Measurements from ENCODE around the gene COPS9.

COPS9 gene

DNA sequence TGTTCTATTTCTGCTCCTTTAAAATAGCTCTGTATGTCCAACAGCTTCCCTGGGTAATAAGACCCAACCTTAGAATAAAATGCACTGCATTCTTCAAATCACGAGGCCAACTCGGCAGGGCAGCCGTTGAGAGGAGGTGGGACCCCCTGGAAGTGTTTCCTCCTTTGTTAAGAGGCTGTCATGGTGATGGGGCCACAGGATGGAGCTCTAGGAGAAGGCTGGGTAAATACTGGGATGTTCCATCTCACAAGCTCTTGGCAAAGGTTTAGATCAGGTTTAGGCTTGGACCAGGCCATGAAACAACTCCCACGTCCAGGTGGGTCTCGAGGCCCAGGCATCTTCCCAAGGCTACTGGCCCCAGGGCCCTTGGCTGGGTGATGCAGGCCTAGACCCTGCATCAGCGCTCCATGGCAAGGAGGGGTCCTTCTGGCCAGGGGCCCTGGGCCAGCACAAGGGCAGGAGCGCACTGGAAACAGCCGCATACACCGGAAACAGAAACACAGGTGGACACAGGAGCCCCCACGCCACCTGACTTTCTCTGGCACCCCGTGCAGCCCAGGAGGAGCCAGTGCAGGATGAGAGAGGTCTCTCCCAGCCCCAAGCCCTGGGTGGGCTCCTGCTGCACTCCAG, 43.2 kb upstream of the COPS9 start:
- no peak overlapping the region for H3K27ac ChIP-seq (ENCODE audit: low read length)
- no peak overlapping the region for H3K9ac ChIP-seq (ENCODE audit: low read length)
- peaks cover 4% of the 10 kb centered on the region; the same call in 1 of the 2 replicates for H3K27me3 ChIP-seq (ENCODE audit: low read depth, low read length)
- H3K9me3 ChIP-seq (ENCODE audit: insufficient read depth, low read length) = no peaks in the 10 kb centered on the region
- no peak overlapping the region for H3K4me3 ChIP-seq (ENCODE audit: low read length)
- H3K4me1 ChIP-seq (ENCODE audit: low read length) = no peaks in the 10 kb centered on the region
- H3K36me3 ChIP-seq (replicated peaks; ENCODE audit: low read depth, low read length) = no peaks in the 10 kb centered on the region
- H3K79me2 ChIP-seq (ENCODE audit: low read length) = no peaks in the 10 kb centered on the region
- H3K4me2 ChIP-seq (ENCODE audit: low read length) = no peak overlapping the region
- H2AFZ ChIP-seq (ENCODE audit: low read depth, low read length) = no peak overlapping the region
- no peaks in the 10 kb centered on the region for H4K20me1 ChIP-seq (ENCODE audit: insufficient read depth, low read length)
- TF ChIP-seq, protein P1, sequence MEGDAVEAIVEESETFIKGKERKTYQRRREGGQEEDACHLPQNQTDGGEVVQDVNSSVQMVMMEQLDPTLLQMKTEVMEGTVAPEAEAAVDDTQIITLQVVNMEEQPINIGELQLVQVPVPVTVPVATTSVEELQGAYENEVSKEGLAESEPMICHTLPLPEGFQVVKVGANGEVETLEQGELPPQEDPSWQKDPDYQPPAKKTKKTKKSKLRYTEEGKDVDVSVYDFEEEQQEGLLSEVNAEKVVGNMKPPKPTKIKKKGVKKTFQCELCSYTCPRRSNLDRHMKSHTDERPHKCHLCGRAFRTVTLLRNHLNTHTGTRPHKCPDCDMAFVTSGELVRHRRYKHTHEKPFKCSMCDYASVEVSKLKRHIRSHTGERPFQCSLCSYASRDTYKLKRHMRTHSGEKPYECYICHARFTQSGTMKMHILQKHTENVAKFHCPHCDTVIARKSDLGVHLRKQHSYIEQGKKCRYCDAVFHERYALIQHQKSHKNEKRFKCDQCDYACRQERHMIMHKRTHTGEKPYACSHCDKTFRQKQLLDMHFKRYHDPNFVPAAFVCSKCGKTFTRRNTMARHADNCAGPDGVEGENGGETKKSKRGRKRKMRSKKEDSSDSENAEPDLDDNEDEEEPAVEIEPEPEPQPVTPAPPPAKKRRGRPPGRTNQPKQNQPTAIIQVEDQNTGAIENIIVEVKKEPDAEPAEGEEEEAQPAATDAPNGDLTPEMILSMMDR (IDR thresholded peaks at IDR 0.05; ENCODE audit: low read depth, low read length) = no peak
- no peak for TF ChIP-seq EZH2phosphoT487 (IDR thresholded peaks at IDR 0.05; ENCODE audit: low read depth)

DNA sequence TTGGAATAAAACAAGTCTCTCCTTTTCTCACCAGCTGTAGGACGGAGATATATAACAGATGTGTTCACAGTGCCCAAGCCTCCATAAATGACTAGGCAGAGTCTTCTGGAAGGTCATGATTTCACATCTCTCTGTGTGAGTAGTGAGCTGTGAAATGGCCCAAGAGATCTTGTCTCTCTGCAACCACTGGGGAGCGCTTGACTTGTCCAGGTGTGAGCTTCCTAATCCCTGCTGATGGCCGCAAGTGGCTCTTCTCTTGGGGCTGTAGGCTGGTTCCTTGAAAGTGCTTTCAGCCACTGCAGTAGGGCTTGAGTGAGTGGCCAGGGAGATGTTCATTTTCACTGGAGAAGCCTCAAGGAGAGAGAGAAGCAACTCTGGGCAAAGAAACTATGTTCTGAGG, 42.5 kb upstream of the COPS9 start:
- Histone ChIP-seq H3K27ac (ENCODE audit: low read length) (no peak overlapping the region), H3K4me3 (ENCODE audit: low read length) (no peak overlapping the region), H4K20me1 (ENCODE audit: insufficient read depth, low read length) (no peaks in the 10 kb centered on the region), H3K9me3 (ENCODE audit: insufficient read depth, low read length) (no peaks in the 10 kb centered on the region), H3K4me2 (ENCODE audit: low read length) (no peak overlapping the region), H3K79me2 (ENCODE audit: low read length) (no peaks in the 10 kb centered on the region), H3K36me3 (replicated peaks; ENCODE audit: low read depth, low read length) (no peaks in the 10 kb centered on the region), H3K4me1 (ENCODE audit: low read length) (no peaks in the 10 kb centered on the region), H2AFZ (ENCODE audit: low read depth, low read length) (no peak overlapping the region), H3K27me3 (ENCODE audit: low read depth, low read length) (peaks cover 4% of the 10 kb centered on the region; the same call in 1 of the 2 replicates), H3K9ac (ENCODE audit: low read length) (no peak overlapping the region)
- TF ChIP-seq EZH2phosphoT487 (IDR thresholded peaks at IDR 0.05; ENCODE audit: low read depth) = no peak
- TF ChIP-seq, protein P1 (IDR thresholded peaks at IDR 0.05; ENCODE audit: low read depth, low read length) = no peak

DNA sequence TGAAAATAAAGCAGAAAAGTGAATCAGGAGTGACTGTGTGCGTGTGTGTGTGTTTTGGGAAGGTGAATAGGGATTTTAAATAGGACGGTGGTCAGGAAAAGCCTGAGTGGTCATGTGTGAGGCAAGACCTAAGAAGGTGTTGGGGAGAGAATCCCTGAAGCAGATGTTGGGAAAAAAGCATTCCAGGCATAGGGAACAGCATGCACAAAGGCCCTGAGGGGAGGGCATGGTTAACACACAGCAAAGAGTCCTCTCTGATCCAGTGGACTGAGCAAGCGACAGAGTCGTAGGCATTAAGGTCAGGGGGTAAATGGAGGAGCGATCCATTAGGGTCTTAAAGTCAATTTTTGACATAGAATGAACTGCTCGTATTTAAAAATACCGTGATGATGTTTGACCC, 38.4 kb upstream of the COPS9 start:
- Histone ChIP-seq H3K4me1 (ENCODE audit: low read length) (no peaks in the 10 kb centered on the region), H3K36me3 (replicated peaks; ENCODE audit: low read depth, low read length) (no peaks in the 10 kb centered on the region), H3K27me3 (ENCODE audit: low read depth, low read length) (peaks cover 4% of the 10 kb centered on the region; the same call in 1 of the 2 replicates), H4K20me1 (ENCODE audit: insufficient read depth, low read length) (no peaks in the 10 kb centered on the region), H3K9me3 (ENCODE audit: insufficient read depth, low read length) (no peaks in the 10 kb centered on the region), H3K27ac (ENCODE audit: low read length) (no peak overlapping the region), H3K79me2 (ENCODE audit: low read length) (no peaks in the 10 kb centered on the region), H3K4me3 (ENCODE audit: low read length) (no peak overlapping the region), H3K9ac (ENCODE audit: low read length) (no peak overlapping the region), H2AFZ (ENCODE audit: low read depth, low read length) (no peak overlapping the region), H3K4me2 (ENCODE audit: low read length) (no peak overlapping the region)
- no peak for TF ChIP-seq EZH2phosphoT487 (IDR thresholded peaks at IDR 0.05; ENCODE audit: low read depth)
- TF ChIP-seq, protein P1 (IDR thresholded peaks at IDR 0.05; ENCODE audit: low read depth, low read length) = no peak

DNA sequence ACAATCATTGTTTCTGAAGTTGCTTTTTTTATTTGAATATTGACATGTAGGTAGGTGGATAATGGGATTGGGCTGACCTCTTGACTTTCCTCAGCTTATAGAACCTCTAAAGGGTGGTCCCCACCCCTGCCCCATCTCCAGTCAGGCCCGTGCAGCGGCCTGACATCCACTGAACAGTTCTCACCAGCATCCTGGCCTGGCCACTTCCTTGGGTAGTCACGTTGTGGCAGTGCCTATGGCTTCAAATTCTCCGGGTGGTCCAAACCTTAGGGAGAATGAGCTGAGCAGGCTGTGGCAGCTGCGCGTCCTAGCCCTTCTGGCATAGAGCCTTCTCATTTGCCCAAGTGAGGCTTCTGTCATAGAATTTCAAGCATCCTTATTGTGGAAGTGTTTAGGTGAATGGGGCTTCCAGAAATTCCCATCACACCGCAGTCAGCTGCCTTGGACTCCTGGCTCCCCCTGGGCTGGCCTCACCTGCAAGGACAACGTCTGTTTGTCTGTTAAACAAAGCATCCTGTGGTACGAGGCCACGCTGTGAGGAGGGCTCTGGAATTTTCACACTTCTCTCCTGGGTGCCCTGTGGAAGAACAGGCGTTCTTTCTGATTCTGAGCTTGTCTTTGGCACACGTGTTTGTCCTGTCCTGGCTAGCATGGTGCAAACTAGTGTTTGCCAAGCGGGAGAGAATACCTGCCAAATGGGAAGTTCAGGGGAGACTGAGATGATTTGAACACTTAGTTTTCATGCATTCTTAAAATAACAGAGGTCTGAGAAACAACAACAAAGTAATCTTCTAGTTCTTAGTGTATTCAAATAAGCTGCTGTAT, 36.2 kb upstream of the COPS9 start:
- no peaks in the 10 kb centered on the region for H3K36me3 ChIP-seq (replicated peaks; ENCODE audit: low read depth, low read length)
- H3K27ac ChIP-seq (ENCODE audit: low read length) = no peak overlapping the region
- no peaks in the 10 kb centered on the region for H3K4me1 ChIP-seq (ENCODE audit: low read length)
- no peaks in the 10 kb centered on the region for H3K9me3 ChIP-seq (ENCODE audit: insufficient read depth, low read length)
- no peak overlapping the region for H3K4me3 ChIP-seq (ENCODE audit: low read length)
- TF ChIP-seq, protein P1 (IDR thresholded peaks at IDR 0.05; ENCODE audit: low read depth, low read length) = no peak
- no peak overlapping the region for H3K4me2 ChIP-seq (ENCODE audit: low read length)
- H4K20me1 ChIP-seq (ENCODE audit: insufficient read depth, low read length) = no peaks in the 10 kb centered on the region
- H2AFZ ChIP-seq (ENCODE audit: low read depth, low read length) = no peak overlapping the region
- no peaks in the 10 kb centered on the region for H3K79me2 ChIP-seq (ENCODE audit: low read length)
- 0 out of 2 replicates have a peak, but pooled peaks cover 4% of the 10 kb centered on the region for H3K27me3 ChIP-seq (ENCODE audit: low read depth, low read length)
- no peak overlapping the region for H3K9ac ChIP-seq (ENCODE audit: low read length)
